LNCaP clone FGC (cell line): Measurements from ENCODE around the gene XPO4.

Source experiments
- DNase-seq: peaks from one replicate; pipeline ENCODE4 v3.0.0-alpha.2; 2011; ENCODE audit warnings: low read depth
- H3K4me3 ChIP-seq: 2 replicates; pipeline ENCODE4 v1.5.1; 2011; ENCODE audit warnings: mild to moderate bottlenecking, low read depth, low read length, control low read depth
- CTCF ChIP-seq: IDR thresholded peaks from 2 replicates; pipeline ENCODE4 v1.5.1; 2012; ENCODE audit warnings: mild to moderate bottlenecking; ENCODE audit not compliant: control insufficient read depth, insufficient read depth; ENCODE audit errors: extremely low read depth

Gene XPO4

GRCh38 chr13:20803180-20803965, 99.2 kb downstream of the XPO4 start:
- no peak for TF ChIP-seq CTCF
- DNase-seq: no peak
- no peak overlapping the region for H3K4me3 ChIP-seq

- TF ChIP-seq CTCF: no peak
- no peak for DNase-seq
- no peak overlapping the region for H3K4me3 ChIP-seq
Observed at GRCh38 chr13:20801707-20802106, 100.8 kb downstream of the XPO4 start.

GRCh38 chr13:20799726-20800416, 102.7 kb downstream of the XPO4 start:
- no peak for DNase-seq
- no peak for TF ChIP-seq CTCF
- no peak overlapping the region for H3K4me3 ChIP-seq

GRCh38 chr13:20798027-20798426, 104.5 kb downstream of the XPO4 start:
- no peak overlapping the region for H3K4me3 ChIP-seq
- DNase-seq: no peak
- no peak for TF ChIP-seq CTCF

- no peak for DNase-seq
- no peak overlapping the region for H3K4me3 ChIP-seq
- TF ChIP-seq CTCF: no peak
Observed at GRCh38 chr13:20796791-20797508, 105.6 kb downstream of the XPO4 start.

GRCh38 chr13:20789665-20790064, 112.9 kb downstream of the XPO4 start:
- no peak for TF ChIP-seq CTCF
- DNase-seq: no peak
- no peak overlapping the region for H3K4me3 ChIP-seq
